Activated CD4-positive, alpha-beta memory T cell treated with anti-CD3 and anti-CD28 coated beads for 36 hours (primary cell): Measurements from ENCODE around the gene EEA1. TPM values are rescaled to one million over a fixed set of nuclear protein-coding genes. Genes with fewer than 3 reads are reported as not detected.

ENCODE experiments used
- CTCF ChIA-PET: fragments of 350-600 bp; sonication (Branson Sonifier 250); formaldehyde crosslinking; loops from one replicate; lab custom pipeline; 2021; ENCODE audit warnings: antibody characterized with exemption, inconsistent platforms; lab: Charles Lee
- POLR2A ChIA-PET: fragments of 350-600 bp; sonication (Branson Sonifier 250); formaldehyde crosslinking; loops from one replicate; lab custom pipeline; 2021; ENCODE audit warnings: antibody characterized with exemption; lab: Charles Lee
- DNase-seq: peaks from one replicate; pipeline ENCODE4 v3.0.0-alpha.2; 2020
- H3K27ac Mint-ChIP-seq: one replicate; pipeline ENCODE4 v1.8.0; 2021; ENCODE audit warnings: mixed read lengths
- H3K27me3 Mint-ChIP-seq: one replicate; pipeline ENCODE4 v1.8.0; 2021; ENCODE audit warnings: mixed read lengths
- H3K36me3 Mint-ChIP-seq: one replicate; pipeline ENCODE4 v1.8.0; 2021; ENCODE audit warnings: mixed read lengths
- H3K4me1 Mint-ChIP-seq: one replicate; pipeline ENCODE4 v1.8.0; 2021; ENCODE audit warnings: low read depth, mixed read lengths
- H3K4me3 Mint-ChIP-seq: one replicate; pipeline ENCODE4 v1.8.0; 2021; ENCODE audit warnings: mild to moderate bottlenecking, mixed read lengths
- H3K9me3 Mint-ChIP-seq: one replicate; pipeline ENCODE4 v1.8.0; 2021; ENCODE audit warnings: mixed read lengths
- intact Hi-C: fragments of 100-400 bp; cut with micrococcal nuclease; formaldehyde crosslinking; loops from one replicate; pipeline ENCODE4 v1.15.1; 2023
- total RNA-seq, 2 experiments: library from RNA; stranded (reverse); gene quantifications; one replicate each; pipeline ENCODE4 v1.2.3, GENCODE V29; 2021

The EEA1 gene
- total RNA-seq, 2 experiments from 2014 or later: 17.5 to 17.7 TPM

- Mint-ChIP-seq H3K27ac (no peak overlapping the region), H3K9me3 (no peaks in the 10 kb centered on the region), H3K4me3 (no peak overlapping the region), H3K36me3 (no peaks in the 10 kb centered on the region), H3K4me1 (no peaks in the 10 kb centered on the region), H3K27me3 (peaks cover 12% of the 10 kb centered on the region)
- intact Hi-C loops: no loop called here
- ChIA-PET CTCF (no interaction called here), POLR2A (no interaction called here)
- no peak for DNase-seq
These were observed 190.9 kb downstream of the EEA1 start for GRCh38 chr12:92737855-92738850.

- H3K36me3 Mint-ChIP-seq: no peaks in the 10 kb centered on the region
- H3K4me1 Mint-ChIP-seq: no peaks in the 10 kb centered on the region
These were observed 192.5 kb downstream of the EEA1 start for GRCh38 chr12:92736605-92737004.

GRCh38 chr12:92735131-92735721, 193.9 kb downstream of the EEA1 start:
- Mint-ChIP-seq H3K36me3 (no peaks in the 10 kb centered on the region), H3K27ac (no peak overlapping the region), H3K4me3 (no peak overlapping the region), H3K4me1 (no peaks in the 10 kb centered on the region), H3K9me3 (no peaks in the 10 kb centered on the region), H3K27me3 (peaks cover 9% of the 10 kb centered on the region)
- ChIA-PET CTCF (interaction anchor here (0.6 kb wide), 1 partner anchor 572 kb away, joined by 3 read pairs; no protein-coding TSS in a partner anchor), POLR2A (no interaction called here)
- DNase-seq: no peak
- intact Hi-C loops: no loop called here

More at GRCh38 chr12:92736605-92737004, 192.5 kb downstream of the EEA1 start:
- ChIA-PET POLR2A (no interaction called here), CTCF (no interaction called here)
- Mint-ChIP-seq H3K4me3 (no peak overlapping the region), H3K9me3 (no peaks in the 10 kb centered on the region), H3K27me3 (peaks cover 7% of the 10 kb centered on the region), H3K27ac (no peak overlapping the region)
- intact Hi-C loops: no loop called here
- no peak for DNase-seq

- Mint-ChIP-seq H3K27ac (no peak overlapping the region), H3K9me3 (no peaks in the 10 kb centered on the region), H3K27me3 (peaks cover 9% of the 10 kb centered on the region), H3K4me1 (no peaks in the 10 kb centered on the region), H3K4me3 (no peak overlapping the region), H3K36me3 (no peaks in the 10 kb centered on the region)
- intact Hi-C loops: no loop called here
- POLR2A ChIA-PET: no interaction called here
- CTCF ChIA-PET: no interaction called here
- DNase-seq: no peak
These were observed 195.4 kb downstream of the EEA1 start for GRCh38 chr12:92733661-92734060.

- Mint-ChIP-seq H3K4me1 (no peaks in the 10 kb centered on the region), H3K27ac (no peak overlapping the region), H3K27me3 (peaks cover 9% of the 10 kb centered on the region), H3K9me3 (no peaks in the 10 kb centered on the region), H3K4me3 (no peak overlapping the region), H3K36me3 (no peaks in the 10 kb centered on the region)
- DNase-seq: no peak
- ChIA-PET POLR2A (no interaction called here), CTCF (no interaction called here)
- intact Hi-C loops: no loop called here
These were observed 195.9 kb downstream of the EEA1 start for GRCh38 chr12:92733181-92733580.

- no peak for DNase-seq
- H3K4me1 Mint-ChIP-seq: no peaks in the 10 kb centered on the region
- CTCF ChIA-PET: no interaction called here
- H3K27me3 Mint-ChIP-seq: peaks cover 9% of the 10 kb centered on the region
- POLR2A ChIA-PET: no interaction called here
- no peak overlapping the region for H3K27ac Mint-ChIP-seq
- H3K4me3 Mint-ChIP-seq: no peak overlapping the region
- H3K9me3 Mint-ChIP-seq: no peaks in the 10 kb centered on the region
- H3K36me3 Mint-ChIP-seq: no peaks in the 10 kb centered on the region
- intact Hi-C loops: no loop called here
These were observed 196.4 kb downstream of the EEA1 start for GRCh38 chr12:92732716-92733115.

GRCh38 chr12:92732216-92732615, 196.9 kb downstream of the EEA1 start:
- CTCF ChIA-PET: no interaction called here
- no peak overlapping the region for H3K4me3 Mint-ChIP-seq
- DNase-seq: no peak
- no peaks in the 10 kb centered on the region for H3K4me1 Mint-ChIP-seq
- intact Hi-C loops: no loop called here
- H3K27me3 Mint-ChIP-seq: peaks cover 9% of the 10 kb centered on the region
- H3K36me3 Mint-ChIP-seq: no peaks in the 10 kb centered on the region
- no peaks in the 10 kb centered on the region for H3K9me3 Mint-ChIP-seq
- no peak overlapping the region for H3K27ac Mint-ChIP-seq
- POLR2A ChIA-PET: no interaction called here

- ChIA-PET POLR2A (no interaction called here), CTCF (no interaction called here)
- no peak overlapping the region for H3K27ac Mint-ChIP-seq
- no peaks in the 10 kb centered on the region for H3K4me1 Mint-ChIP-seq
- no peaks in the 10 kb centered on the region for H3K9me3 Mint-ChIP-seq
- no peak for DNase-seq
- intact Hi-C loops: no loop called here
- peaks cover 9% of the 10 kb centered on the region for H3K27me3 Mint-ChIP-seq
- no peak overlapping the region for H3K4me3 Mint-ChIP-seq
- H3K36me3 Mint-ChIP-seq: no peaks in the 10 kb centered on the region
These were observed 198.3 kb downstream of the EEA1 start for GRCh38 chr12:92730758-92731157.

GRCh38 chr12:92729773-92730305, 199.3 kb downstream of the EEA1 start:
- H3K9me3 Mint-ChIP-seq: peaks cover 5% of the 10 kb centered on the region
- H3K27me3 Mint-ChIP-seq: peaks cover 9% of the 10 kb centered on the region
- no peak for DNase-seq
- H3K4me3 Mint-ChIP-seq: no peak overlapping the region
- ChIA-PET CTCF (no interaction called here), POLR2A (no interaction called here)
- H3K27ac Mint-ChIP-seq: no peak overlapping the region
- intact Hi-C loops: no loop called here
- no peaks in the 10 kb centered on the region for H3K4me1 Mint-ChIP-seq
- H3K36me3 Mint-ChIP-seq: no peaks in the 10 kb centered on the region

- no peaks in the 10 kb centered on the region for H3K36me3 Mint-ChIP-seq
- POLR2A ChIA-PET: interaction anchor here (0.6 kb wide), 1 partner anchor 202 kb away, joined by 3 read pairs; no protein-coding TSS in a partner anchor
- H3K27me3 Mint-ChIP-seq: peaks cover 7% of the 10 kb centered on the region
- no peak overlapping the region for H3K4me3 Mint-ChIP-seq
- CTCF ChIA-PET: interaction anchor here (0.7 kb wide), 1 partner anchor 9 kb away, joined by 3 read pairs; no protein-coding TSS in a partner anchor
- H3K4me1 Mint-ChIP-seq: no peaks in the 10 kb centered on the region
- peaks cover 10% of the 10 kb centered on the region for H3K9me3 Mint-ChIP-seq
- intact Hi-C loops: no loop called here
- H3K27ac Mint-ChIP-seq: no peak overlapping the region
- no peak for DNase-seq
These were observed 202.2 kb downstream of the EEA1 start for GRCh38 chr12:92726850-92727249.

- CTCF ChIA-PET: no interaction called here
- H3K27ac Mint-ChIP-seq: no peak overlapping the region
- intact Hi-C loops: no loop called here
- H3K4me3 Mint-ChIP-seq: no peak overlapping the region
- no peaks in the 10 kb centered on the region for H3K36me3 Mint-ChIP-seq
- DNase-seq: no peak
- peaks cover 6% of the 10 kb centered on the region for H3K27me3 Mint-ChIP-seq
- H3K9me3 Mint-ChIP-seq: peaks cover 10% of the 10 kb centered on the region
- H3K4me1 Mint-ChIP-seq: no peaks in the 10 kb centered on the region
- POLR2A ChIA-PET: no interaction called here
These were observed 206.2 kb downstream of the EEA1 start for GRCh38 chr12:92722897-92723296.

- no peaks in the 10 kb centered on the region for H3K36me3 Mint-ChIP-seq
- CTCF ChIA-PET: no interaction called here
- no peak overlapping the region for H3K4me3 Mint-ChIP-seq
- H3K4me1 Mint-ChIP-seq: no peaks in the 10 kb centered on the region
- peaks cover 8% of the 10 kb centered on the region for H3K27me3 Mint-ChIP-seq
- H3K27ac Mint-ChIP-seq: no peak overlapping the region
- DNase-seq: no peak
- intact Hi-C loops: no loop called here
- POLR2A ChIA-PET: no interaction called here
- peaks cover 10% of the 10 kb centered on the region for H3K9me3 Mint-ChIP-seq
These were observed 207.4 kb downstream of the EEA1 start for GRCh38 chr12:92721656-92722055.
